ENCODE data around the gene OTUD5. TPM values are rescaled to one million over a fixed set of nuclear protein-coding genes. Genes with fewer than 3 reads are reported as not detected.
"Not testable (repeated sequence)": the region's sequence is repeated elsewhere in the genome, so short reads cannot be mapped to it uniquely, and the experiment has no call there.

The OTUD5 gene
- total RNA-seq, 1 donor from 2014 or later: 20.3 TPM

DNA sequence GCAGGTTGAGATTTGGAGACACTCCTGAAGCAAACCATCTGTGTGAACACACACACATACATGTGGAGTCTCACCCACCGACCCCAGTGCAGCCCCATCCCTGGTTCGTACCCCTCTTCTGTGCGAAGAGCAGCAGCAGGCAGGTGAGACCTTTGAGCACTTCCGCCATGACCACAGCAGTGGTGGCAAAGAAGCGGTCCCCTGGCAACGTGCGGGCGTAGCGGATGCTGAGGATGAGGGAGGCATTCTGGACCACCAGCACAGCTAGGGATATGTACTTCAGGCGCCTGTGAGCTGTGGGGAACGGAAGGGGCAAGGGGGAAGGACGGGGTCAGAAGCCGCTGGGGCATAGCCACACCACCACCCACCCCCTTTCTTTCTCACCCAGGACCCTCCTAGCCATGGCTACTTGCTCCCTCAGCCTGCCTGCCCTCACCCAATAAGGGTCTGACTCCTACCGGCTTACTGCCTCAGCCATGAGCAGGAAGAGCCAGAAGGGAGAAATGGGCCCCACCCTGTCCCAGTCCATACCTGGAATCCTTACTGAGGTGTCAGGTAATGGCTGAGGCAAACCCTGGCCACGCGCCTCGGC is 47.6 kb downstream of the OTUD5 start:
- ATAC-seq: no peak

DNA sequence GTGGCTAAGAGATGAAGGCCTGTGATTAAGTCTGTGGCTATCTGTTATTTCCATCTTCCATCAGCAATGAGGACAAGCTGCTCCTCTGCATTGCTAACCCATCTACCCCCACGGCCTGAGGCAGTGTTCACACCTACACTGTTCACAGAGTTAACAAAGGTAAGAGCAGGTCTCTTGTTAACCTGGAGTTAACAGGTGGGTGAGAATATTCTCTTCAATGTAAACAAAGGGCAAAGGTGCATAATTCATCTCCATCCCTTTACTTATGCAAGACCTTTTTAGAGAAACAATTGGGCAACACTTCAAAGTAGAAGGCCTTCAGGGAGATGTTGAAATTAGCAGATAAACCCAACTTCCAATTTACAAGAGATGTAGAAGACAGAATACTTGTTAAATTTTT is 48.8 kb downstream of the OTUD5 start:
- ATAC-seq: no peak

DNA sequence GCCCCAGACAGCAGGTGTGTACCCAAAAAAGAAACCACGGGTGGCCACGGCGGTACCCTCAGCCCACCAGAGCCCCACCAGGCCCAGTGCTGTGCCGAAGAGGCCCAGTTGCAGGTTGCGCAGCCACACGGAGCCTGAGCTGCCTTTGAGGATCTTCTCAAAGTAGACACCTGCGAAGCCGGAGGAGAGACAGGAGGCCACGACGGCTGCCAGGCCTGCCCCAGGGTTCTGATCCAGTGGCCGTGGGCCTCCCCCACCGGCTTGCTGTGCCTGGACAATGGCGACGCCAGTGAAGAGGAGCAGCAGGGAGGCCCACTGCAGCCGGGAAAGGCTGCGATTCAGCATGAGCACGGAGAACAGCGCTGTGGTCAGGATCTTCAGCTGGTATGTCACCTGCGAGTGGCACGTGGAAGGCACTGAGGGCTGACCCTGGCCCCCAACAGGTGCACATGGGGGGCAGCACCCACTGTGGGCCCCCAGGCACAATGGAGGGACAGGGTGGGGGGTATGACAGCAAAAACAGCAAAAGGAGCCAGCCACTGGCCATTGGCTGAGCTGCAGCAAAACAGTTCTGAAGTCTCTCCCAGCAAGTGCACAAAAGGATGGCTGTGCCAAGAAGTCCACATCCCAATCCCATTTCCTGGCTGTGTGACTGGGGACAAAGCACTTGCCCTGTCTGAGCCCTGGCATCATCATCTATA is 52.2 kb downstream of the OTUD5 start:
- ATAC-seq: no peak

GRCh38 chrX:48904626-48905025 is 52.8 kb downstream of the OTUD5 start:
- ATAC-seq: no peak

DNA sequence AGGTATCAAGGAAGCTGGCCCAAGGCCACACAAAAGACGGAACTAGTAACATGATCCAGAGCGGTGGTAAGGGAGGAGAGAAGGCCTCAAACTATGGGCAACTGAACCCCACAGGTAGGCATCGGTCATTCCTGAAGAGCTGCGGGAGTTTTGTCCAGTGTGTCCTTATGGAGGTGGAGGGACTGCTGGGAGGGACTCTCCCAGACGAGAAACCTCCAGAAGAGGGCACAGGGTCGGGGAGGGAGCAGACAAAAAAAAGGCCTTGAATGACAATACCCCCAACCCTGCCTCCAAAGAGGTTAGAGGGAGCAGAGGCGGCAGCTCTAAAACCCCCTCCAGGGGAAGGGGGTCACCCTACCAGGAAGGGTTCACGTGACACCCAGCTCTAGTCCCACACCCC is 53.2 kb downstream of the OTUD5 start:
- ATAC-seq: no peak

- ATAC-seq: no peak
Observed at GRCh38 chrX:48903290-48903689, 54.1 kb downstream of the OTUD5 start.

GRCh38 chrX:48902776-48903175 is 54.6 kb downstream of the OTUD5 start:
- ATAC-seq: no peak

DNA sequence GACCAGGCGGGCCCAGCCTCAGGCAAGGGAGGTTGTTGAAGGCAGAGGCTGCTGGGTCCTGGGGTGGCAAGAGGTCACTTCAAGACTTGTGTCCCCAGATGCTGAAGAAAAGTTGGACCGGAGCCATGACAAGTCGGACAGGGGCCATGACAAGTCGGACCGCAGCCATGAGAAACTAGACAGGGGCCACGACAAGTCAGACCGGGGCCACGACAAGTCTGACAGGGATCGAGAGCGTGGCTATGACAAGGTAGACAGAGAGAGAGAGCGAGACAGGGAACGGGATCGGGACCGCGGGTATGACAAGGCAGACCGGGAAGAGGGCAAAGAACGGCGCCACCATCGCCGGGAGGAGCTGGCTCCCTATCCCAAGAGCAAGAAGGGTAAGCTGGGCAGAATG is 55.3 kb downstream of the OTUD5 start:
- ATAC-seq: no peak

- ATAC-seq: no peak
Observed at GRCh38 chrX:48901069-48901468, 56.3 kb downstream of the OTUD5 start.

DNA sequence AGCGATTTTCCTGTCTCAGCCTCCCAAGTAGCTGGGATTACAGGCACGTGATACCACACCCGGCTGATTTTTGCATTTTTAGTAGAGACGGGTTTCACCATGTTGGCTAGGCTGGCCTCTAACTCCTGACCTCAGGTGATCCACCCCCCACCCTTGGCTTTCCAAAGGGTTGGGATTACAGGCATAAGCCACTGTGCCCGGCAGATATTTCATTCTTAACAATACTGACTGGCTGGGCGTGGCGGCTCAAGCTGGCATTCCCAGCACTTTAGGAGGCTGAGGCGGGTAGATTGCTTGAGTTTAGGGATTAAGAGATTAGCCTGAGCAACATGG is 58.4 kb downstream of the OTUD5 start:
- ATAC-seq: no peak

DNA sequence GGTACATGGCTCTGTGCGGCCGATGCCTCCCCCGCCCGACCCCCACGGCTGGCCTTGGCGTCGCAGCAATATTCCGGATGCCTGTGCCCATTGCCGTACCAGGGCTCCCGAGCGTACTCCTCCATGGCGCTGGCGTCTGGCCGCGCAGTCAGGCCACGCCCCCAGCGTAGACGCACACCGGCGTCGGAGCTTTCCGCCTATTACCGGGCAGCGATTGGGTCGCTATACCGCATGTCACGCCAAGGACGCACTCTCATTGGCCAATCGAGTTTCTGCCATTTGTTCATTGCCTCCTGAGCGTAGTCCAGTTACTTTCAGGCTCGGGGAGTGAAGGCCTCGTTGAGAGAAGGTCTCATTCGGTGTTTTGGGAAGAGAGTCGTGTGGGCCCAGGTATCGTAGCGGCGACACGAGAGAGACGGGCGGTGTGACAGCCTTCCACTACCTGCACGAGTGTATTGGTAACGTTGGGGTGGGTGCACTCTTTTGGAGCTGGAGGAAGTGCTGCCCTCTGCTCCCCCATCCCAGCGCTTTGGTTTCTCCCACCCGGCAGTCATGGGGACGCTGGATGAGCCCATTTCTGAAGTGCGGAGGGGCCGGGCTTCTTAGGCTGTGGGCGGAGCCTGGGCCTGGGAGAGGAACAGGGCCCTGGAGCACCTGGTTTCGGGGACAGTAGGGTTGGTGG is 59.6 kb downstream of the OTUD5 start, which contains the start of the genes PQBP1 and TIMM17B:
TSS of gene PQBP1 (plus strand) at position 306 of the 682 bp plus-strand sequence. CDS start 580 bp downstream, outside the sequence.
TSS of gene TIMM17B (minus strand) at position 144 of the 682 bp plus-strand sequence. CDS start at position 125, 19 bp downstream.
- ATAC-seq: peak; percentile 95

GRCh38 chrX:48897157-48897624 is 60.2 kb downstream of the OTUD5 start:
- ATAC-seq: peak; percentile 78

DNA sequence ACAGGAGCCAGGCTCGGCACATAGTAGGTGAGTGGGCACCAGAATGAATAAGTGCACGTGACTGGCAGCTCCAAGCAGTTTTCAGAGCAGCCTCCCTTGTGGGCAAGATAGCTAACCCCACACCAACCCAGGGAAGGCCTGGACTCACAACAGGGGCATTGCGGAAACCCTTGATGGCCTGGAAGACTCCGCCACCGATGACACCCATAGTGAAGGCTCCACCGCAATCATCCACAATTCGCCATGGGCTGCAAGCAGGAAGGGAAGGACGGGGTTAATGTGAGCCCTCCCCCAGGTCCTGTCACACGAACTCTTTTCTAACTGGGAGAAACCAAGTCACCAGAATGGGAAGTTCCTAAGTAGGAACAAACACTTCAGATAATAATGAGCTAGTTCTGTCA is 60.8 kb downstream of the OTUD5 start:
- no peak for ATAC-seq

DNA sequence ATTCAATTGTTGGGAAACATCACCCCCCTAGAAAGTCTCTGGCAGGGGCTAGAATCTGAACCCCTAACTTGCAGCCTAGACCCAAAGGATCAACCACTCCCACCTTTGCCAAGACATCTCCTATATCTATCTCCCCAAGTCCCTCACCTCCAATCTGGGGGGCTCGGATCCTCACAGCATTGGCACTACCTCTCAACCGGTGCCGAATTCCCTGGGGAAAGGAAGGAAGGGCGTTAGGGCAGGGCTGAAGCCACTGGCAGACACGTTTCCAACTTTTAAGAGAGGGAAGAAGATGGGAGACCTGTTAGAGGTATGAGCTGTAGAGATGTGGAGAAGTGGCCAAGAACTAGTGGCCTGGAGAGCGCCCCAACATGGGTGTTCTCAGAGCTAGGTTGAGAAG is 62.5 kb downstream of the OTUD5 start:
- no peak for ATAC-seq

DNA sequence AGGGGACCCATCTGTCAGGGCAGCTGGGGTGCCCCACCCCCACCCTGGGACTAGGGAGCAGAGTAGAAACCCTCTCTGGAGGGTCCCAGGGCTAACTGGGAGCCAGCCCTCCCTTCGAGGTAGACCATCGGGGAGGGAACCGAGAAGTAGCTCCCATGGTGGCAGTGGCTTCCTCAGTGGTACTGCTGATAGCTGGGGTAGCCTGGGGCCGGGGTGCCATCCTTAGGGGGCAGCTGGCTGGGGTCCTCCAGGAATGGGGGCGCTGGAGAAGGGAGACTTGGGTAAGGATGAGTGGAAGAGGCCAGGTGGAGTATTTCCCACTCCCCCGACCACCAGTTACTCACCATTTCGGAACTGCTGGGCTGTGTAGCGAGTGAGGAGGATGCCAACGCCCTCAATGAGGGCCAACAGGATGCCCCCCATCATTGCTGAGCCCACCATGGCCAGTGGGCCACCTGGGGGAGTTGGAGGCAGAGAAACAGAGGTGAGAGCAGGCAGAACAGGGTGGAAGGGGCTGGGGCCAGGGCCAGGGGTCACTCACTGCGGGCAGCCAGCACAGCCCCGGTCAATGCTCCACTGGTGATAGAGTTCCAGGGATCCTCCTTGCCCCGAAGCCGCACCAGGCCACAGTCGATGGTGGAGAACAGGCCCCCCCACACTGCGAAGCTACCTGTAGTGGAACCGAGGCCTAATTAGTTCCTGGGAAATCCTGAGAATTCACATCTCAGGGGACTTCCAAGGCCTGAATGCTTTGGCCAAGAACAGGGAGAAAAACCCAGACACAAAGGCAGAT is 63.7 kb downstream of the OTUD5 start:
- no peak for ATAC-seq

DNA sequence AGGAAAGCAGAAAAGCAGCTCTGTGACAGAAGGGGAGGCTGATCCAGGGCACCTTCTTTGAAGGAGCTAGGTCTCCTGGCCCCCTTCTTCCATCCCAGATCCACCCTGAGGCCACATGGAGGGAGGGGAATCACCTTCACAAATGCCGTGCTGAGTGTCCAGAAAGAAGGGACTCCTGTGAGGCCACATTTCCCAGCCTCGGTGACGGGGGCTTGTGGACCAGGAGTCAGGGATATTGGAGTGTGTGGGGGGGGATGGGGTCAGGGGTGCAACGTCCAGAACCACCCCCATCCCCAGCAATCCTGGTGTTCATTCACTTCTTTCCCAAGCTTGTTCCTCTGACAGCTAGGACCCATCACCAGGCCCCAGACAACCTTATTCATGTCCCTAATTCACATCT is 64.5 kb downstream of the OTUD5 start:
- ATAC-seq: no peak

GRCh38 chrX:48891402-48892288 is 65.8 kb downstream of the OTUD5 start:
- peak; percentile 94 for ATAC-seq

GRCh38 chrX:48890934-48891401 is 66.4 kb downstream of the OTUD5 start:
- peak; percentile 45 for ATAC-seq

DNA sequence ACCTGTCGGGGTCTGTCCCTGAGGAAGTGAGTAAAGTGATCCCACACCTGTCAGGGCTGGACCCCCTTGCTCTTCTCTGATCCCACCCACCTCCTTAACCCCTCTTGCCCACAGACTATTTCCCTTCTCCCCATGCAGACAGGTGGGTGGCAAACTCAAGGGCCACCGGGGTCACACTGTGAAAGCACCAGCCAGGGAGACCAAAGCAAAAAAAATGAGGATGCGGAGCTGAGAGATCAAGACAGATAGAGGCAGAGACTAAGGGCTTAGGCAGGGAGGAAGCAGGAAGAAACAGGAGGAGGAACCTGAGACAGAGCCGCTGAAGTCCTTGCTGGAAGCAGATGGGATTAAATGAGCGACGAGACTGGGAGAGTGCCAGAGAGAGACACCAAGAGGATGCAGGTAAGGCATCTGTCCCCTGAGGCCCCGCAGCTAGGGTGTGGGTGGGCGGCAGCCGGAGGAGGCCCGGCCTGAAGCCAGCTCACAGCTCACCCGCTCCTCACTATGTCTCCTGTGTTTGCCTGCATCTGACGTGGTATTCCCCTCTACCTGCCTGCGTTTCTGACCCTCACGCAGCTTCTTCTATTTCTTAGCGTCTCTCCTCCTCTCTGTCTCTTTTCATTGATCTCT is 67.0 kb downstream of the OTUD5 start:
- ATAC-seq: no peak

DNA sequence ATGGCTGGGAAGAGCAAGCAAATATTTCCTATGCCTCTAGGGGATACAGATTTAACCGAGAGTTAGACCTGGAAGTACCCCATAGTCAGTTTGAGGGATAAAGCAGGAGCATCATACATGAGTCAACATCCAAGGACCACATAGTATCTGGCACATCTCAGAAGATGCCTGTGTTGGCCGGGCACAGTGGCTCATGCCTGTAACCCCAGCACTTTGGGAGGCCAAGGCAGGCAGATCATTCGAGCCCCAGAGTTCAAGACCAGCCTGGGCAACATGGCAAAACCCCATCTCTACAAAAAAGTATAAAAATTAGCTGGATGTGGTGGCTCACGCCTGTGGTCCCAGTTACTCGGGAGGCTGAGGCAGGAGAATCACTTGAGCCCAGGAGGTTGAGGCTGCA is 70.8 kb downstream of the OTUD5 start:
- ATAC-seq: not testable (repeated sequence)

GRCh38 chrX:48883729-48884128 is 73.7 kb downstream of the OTUD5 start:
- no peak for ATAC-seq

Data from esophagus mucosa (tissue), 1 donor.